GM19238 (cell line): Measurements from ENCODE around the gene ESR2.
A peak's percentile ranks its signal among the peaks of the same experiment; 100 is the strongest.
"Not testable (repeated sequence)": the region's sequence is repeated elsewhere in the genome, so short reads cannot be mapped to it uniquely, and the experiment has no call there.

Source experiments
- DNase-seq: peaks from one replicate; pipeline ENCODE4 v3.0.0; 2011; ENCODE audit warnings: low spot score; ENCODE audit not compliant: insufficient read length

The ESR2 gene

GRCh38 chr14:64293976-64294671, at the start of gene ESR2:
ESR2 (minus strand) TSS chr14:64294371; CDS start chr14:64282985, 11,386 bp downstream.
- peak; percentile 37 for DNase-seq

GRCh38 chr14:64340560-64341196, 46.5 kb upstream of the ESR2 start:
- DNase-seq: no peak

GRCh38 chr14:64338616-64339316, 44.6 kb upstream of the ESR2 start:
- DNase-seq: peak; percentile 94

- peak; percentile 3 for DNase-seq
Observed at GRCh38 chr14:64337888-64338615, 43.9 kb upstream of the ESR2 start.

- no peak for DNase-seq
Observed at GRCh38 chr14:64329149-64329548, 35.0 kb upstream of the ESR2 start.

GRCh38 chr14:64326502-64326901, 32.3 kb upstream of the ESR2 start:
- DNase-seq: no peak

DNA sequence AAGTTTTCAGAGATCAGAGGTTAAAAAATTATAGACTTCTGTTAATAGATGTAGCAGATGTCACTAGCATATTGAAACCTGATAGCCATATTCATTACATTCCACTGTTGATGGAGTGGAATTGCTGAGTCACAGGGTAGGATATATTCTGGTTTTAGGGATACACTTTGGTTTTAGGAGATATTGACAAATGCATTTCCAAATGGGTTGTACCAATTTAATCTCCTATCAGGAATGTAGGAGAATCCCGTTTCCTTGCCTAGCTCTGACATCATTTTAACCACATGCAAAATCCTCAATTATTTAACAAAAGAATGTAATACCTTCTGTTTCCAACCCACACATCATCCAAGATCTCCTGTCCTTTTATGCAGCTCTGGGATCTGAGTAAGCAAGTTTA, 30.7 kb upstream of the ESR2 start:
- no peak for DNase-seq

- DNase-seq: no peak
Observed at GRCh38 chr14:64324461-64324860, 30.3 kb upstream of the ESR2 start.

DNA sequence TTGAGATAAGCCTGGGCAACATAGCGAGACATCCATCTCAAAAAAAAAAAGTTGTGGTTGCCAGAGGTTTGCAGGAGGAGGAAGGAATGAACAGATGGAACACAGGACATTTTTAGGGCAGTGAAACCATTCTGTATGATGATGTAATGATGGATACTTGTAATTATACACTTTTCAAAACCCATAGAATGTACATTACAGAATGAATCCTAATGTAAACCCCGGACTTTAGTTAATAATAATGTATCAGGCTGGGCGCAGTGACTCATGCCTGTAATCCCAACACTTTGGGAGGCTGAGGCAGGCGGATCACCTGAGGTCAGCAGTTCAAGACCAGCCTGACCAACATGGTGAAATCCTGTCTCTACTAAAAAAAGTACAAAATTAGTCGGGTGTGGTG, 26.2 kb upstream of the ESR2 start:
- not testable (repeated sequence) for DNase-seq

- DNase-seq: not testable (repeated sequence)
Observed at GRCh38 chr14:64318695-64319094, 24.5 kb upstream of the ESR2 start.

- peak; percentile 37 for DNase-seq
Observed at GRCh38 chr14:64303471-64303917, 9.3 kb upstream of the ESR2 start.

DNA sequence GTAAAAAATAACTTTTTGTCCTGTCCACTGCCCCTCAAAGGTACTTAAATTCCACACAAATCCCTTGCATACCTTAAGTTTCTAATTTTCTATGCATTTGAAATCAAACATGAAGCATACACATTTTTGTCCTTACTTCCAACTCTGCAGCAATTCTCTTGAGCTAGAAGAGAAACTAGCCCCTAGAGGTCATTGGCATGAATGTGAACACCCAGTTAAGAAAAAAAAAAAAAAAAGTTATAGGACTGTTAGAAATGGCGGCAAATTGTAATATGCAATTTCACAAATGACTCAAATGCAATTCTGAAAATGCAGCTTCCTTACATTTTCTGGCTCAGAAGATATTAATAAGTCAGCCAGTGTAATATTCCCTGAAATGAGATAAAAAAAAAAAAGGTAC, 4.6 kb upstream of the ESR2 start:
- no peak for DNase-seq

DNA sequence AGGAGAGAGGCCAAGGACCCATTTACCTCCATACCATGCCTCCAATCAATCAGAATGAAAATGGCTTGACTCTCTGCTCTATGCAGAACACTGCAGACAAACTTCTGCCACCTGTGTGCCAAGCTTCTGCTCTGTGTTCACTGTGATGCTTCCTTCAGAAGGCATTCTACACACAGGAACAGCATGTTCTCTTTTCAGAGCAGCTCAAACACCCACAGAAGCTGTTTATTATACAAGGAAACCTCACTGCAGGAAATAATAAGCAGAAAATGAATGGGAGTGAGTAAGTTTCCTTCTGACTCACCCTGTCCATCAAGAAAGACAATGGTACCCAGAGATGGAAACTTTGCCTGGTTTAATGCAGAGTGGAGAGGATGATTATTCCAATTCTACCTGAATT, 2.4 kb upstream of the ESR2 start:
- DNase-seq: no peak

GRCh38 chr14:64294672-64295413, 672 bp upstream of the ESR2 start:
- peak; percentile 78 for DNase-seq

DNA sequence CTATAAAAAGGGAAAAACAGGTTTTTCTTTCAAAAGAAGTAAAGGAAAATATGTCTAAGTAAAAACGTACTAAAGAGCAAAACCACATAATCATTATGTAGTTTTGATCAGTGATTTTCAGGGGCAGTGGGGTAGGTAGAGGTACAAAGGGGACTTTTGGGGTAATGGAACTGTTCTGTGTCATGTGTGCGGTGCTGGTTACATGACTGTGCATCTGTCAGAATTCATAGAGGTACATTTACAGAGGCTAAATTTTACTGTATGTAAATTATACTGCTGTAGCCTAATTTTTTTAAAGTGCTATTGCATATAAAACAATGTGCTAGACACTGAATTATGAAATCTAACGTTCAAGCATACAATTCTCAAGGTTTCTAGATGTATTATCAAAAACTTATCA, 2.0 kb downstream of the ESR2 start:
- no peak for DNase-seq

DNA sequence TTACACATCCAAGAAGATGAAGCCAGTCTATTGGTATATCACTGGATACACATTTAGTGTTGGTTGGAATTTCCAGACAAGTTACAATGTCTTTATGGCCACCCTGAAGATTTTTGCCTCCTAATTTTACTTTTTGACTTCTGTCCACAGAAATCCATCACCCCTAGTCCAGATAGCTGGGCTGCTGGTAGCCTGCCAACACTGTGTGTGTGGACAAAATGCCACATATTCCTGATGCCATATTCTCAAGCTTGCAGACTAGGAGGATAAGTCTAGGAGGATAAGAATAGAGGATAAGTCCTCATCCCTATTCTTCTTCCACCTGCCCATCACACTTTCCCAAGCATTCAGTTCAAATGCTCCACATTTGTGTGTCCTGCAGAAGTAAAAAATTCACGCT, 4.6 kb downstream of the ESR2 start:
- no peak for DNase-seq

GRCh38 chr14:64281805-64282204, 12.4 kb downstream of the ESR2 start:
- no peak for DNase-seq

DNA sequence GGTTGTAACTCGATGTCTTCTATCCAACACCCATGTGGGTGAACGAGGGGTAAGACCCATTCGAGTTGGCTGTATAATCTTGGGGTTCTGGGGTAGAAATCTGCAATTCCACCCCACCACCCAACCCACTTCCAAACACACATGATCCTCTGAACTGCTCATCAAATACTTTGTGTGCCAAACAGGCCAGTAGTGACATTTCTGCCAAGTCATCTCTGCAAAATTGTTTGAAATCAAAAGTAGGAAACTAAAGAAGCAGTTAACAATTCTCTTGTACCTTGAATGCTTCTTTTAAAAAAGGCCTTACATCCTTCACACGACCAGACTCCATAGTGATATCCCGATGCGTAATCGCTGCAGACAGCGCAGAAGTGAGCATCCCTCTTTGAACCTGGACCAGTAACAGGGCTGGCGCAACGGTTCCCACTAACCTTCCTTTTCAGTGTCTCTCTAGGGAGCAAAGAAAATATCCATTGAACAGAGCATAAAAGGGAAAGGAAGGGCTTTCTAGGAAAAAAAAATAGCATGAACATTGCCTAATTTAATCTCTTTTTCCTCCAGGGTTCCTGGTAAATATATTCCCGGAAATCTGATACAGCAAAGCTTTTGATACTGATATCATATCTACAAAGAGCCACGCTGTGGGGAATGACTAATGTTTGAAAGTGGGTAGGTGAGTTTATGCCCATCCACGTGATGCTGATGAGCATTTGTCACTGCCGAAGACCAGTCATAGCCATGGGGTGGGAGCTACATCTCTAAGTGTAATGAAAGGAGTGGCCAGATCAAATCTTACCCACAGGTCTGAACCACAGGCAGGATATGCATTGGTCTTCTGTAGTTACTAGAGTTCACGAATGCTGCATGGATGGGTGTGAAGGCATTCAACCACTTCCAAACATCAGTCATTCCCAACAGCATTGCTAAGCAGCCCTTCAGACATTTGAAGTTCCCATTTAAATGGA, 14.2 kb downstream of the ESR2 start:
- no peak for DNase-seq

DNA sequence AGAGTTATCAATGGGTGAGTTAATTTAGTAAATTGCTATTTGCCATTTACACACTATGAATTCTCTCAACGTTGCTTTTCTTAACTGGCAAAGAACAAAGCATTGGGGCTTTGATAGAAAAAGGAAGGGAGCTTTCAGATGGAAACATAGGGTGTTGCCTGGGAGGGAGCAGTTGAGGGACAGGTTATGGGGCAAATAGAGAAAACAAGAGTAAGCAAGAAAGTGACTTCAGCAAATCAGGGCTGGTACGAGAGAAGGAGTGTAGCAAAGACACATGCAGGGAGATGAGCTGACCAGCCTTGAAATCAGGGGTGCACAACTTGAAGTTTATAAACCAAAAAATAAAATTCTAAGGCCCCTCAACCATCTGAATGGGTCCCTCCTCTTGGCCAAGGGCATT, 15.7 kb downstream of the ESR2 start:
- no peak for DNase-seq

DNA sequence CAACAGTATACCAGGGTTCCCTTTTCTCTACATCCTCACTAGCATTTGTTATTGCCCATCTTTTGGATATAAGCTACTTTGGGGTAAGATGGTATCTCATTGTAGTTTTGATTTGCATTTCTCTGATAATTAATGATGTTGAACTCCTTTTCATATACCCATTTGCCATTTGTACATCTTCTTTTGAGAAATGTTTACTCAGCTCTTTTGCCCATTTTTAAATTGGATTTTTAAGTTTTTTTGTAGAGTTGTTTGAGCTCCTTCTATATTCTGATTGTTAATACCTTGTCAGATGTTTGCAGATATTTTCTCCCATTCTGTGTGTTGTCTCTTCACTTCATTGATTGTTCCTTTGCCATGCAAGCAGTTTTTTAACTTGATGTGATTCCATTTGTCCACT, 22.2 kb downstream of the ESR2 start:
- no peak for DNase-seq
